ENCODE results near the gene HENMT1. TPM values are rescaled to one million over a fixed set of nuclear protein-coding genes. Genes with fewer than 3 reads are reported as not detected.

HENMT1 gene
- total and polyA plus RNA-seq, 9 of the 15 experiments (the other 6 are each of a cell fraction or from before 2014, with no cell fraction given): not detected

- TF ChIP-seq, protein P1, sequence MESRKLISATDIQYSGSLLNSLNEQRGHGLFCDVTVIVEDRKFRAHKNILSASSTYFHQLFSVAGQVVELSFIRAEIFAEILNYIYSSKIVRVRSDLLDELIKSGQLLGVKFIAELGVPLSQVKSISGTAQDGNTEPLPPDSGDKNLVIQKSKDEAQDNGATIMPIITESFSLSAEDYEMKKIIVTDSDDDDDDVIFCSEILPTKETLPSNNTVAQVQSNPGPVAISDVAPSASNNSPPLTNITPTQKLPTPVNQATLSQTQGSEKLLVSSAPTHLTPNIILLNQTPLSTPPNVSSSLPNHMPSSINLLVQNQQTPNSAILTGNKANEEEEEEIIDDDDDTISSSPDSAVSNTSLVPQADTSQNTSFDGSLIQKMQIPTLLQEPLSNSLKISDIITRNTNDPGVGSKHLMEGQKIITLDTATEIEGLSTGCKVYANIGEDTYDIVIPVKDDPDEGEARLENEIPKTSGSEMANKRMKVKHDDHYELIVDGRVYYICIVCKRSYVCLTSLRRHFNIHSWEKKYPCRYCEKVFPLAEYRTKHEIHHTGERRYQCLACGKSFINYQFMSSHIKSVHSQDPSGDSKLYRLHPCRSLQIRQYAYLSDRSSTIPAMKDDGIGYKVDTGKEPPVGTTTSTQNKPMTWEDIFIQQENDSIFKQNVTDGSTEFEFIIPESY (CRISPR knock-in tag; IDR thresholded peaks at IDR 0.05): peak; percentile 67; the same call in 1 of the 2 replicates
- TF ChIP-seq TEAD4 (IDR thresholded peaks at IDR 0.05; ENCODE audit: low read length) (0 out of 2 replicates have a peak, but pooled peaks have one; percentile 6), TEAD4 (CRISPR knock-in tag; IDR thresholded peaks at IDR 0.05; ENCODE audit: borderline replicate concordance) (no peak), SAFB2 (IDR thresholded peaks at IDR 0.05; ENCODE audit: borderline replicate concordance, low read depth, low read length, severe bottlenecking) (no peak), NCOA2 (IDR thresholded peaks at IDR 0.05; ENCODE audit: partially characterized antibody in 2 of 2) (no peak), CHD1 (IDR thresholded peaks at IDR 0.05; ENCODE audit: low read length) (peak; percentile 61), MTA3 (IDR thresholded peaks at IDR 0.05; ENCODE audit: borderline replicate concordance) (no peak), ZBTB7A (IDR thresholded peaks at IDR 0.05; ENCODE audit: borderline replicate concordance, control insufficient read depth, low read depth, low read length) (peak; percentile 26; the same call in 1 of the 2 replicates), SMAD2 (IDR thresholded peaks at IDR 0.05; ENCODE audit: low read depth, low read length) (no peak), UBTF (IDR thresholded peaks at IDR 0.05; ENCODE audit: borderline replicate concordance in 1 of 2, low read depth in 2 of 2, low read length in 2 of 2) (no peak), SNIP1 (IDR thresholded peaks at IDR 0.05; ENCODE audit: low read depth) (no peak)
- TF ChIP-seq, protein P2, sequence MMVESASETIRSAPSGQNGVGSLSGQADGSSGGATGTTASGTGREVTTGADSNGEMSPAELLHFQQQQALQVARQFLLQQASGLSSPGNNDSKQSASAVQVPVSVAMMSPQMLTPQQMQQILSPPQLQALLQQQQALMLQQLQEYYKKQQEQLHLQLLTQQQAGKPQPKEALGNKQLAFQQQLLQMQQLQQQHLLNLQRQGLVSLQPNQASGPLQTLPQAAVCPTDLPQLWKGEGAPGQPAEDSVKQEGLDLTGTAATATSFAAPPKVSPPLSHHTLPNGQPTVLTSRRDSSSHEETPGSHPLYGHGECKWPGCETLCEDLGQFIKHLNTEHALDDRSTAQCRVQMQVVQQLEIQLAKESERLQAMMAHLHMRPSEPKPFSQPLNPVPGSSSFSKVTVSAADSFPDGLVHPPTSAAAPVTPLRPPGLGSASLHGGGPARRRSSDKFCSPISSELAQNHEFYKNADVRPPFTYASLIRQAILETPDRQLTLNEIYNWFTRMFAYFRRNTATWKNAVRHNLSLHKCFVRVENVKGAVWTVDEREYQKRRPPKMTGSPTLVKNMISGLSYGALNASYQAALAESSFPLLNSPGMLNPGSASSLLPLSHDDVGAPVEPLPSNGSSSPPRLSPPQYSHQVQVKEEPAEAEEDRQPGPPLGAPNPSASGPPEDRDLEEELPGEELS (CRISPR knock-in tag; IDR thresholded peaks at IDR 0.05; ENCODE audit: borderline replicate concordance): 0 out of 2 replicates have a peak, but pooled peaks have one; percentile 85
- TF ChIP-seq, protein P3, sequence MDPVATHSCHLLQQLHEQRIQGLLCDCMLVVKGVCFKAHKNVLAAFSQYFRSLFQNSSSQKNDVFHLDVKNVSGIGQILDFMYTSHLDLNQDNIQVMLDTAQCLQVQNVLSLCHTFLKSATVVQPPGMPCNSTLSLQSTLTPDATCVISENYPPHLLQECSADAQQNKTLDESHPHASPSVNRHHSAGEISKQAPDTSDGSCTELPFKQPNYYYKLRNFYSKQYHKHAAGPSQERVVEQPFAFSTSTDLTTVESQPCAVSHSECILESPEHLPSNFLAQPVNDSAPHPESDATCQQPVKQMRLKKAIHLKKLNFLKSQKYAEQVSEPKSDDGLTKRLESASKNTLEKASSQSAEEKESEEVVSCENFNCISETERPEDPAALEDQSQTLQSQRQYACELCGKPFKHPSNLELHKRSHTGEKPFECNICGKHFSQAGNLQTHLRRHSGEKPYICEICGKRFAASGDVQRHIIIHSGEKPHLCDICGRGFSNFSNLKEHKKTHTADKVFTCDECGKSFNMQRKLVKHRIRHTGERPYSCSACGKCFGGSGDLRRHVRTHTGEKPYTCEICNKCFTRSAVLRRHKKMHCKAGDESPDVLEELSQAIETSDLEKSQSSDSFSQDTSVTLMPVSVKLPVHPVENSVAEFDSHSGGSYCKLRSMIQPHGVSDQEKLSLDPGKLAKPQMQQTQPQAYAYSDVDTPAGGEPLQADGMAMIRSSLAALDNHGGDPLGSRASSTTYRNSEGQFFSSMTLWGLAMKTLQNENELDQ (CRISPR knock-in tag; IDR thresholded peaks at IDR 0.05; ENCODE audit: borderline replicate concordance): peak; percentile 83; the same call in 1 of the 2 replicates
These were observed 32.1 kb upstream of the HENMT1 start (continued) for GRCh38 chr1:108692724-108693655.
